ENCODE results near the gene TRIM41. TPM values are rescaled to one million over a fixed set of nuclear protein-coding genes. Genes with fewer than 3 reads are reported as not detected.
A peak's percentile ranks its signal among the peaks of the same experiment; 100 is the strongest.

The TRIM41 gene
- total RNA-seq, 1 donor from 2014 or later, result 26.9 TPM

- peak overlapping the region; percentile 76 for H3K4me3 ChIP-seq
- TF ChIP-seq CTCF (IDR thresholded peaks at IDR 0.05), result no peak
- intact Hi-C loops (cut with DNase I), result no loop called here
- peak overlapping the region; percentile 84 for H3K27ac ChIP-seq
- H3K27me3 ChIP-seq, result no peaks in the 10 kb centered on the region
- H3K9me3 ChIP-seq, result no peaks in the 10 kb centered on the region
- DNase-seq (peak; percentile 98), ATAC-seq (peak; percentile 91)
- H3K36me3 ChIP-seq, result no peaks in the 10 kb centered on the region
- peaks cover 4% of the 10 kb centered on the region for H3K4me1 ChIP-seq
These were observed 31.4 kb upstream of the TRIM41 start for GRCh38 chr5:181191526-181192336.

GRCh38 chr5:181192337-181193046, 30.6 kb upstream of the TRIM41 start:
- intact Hi-C loops (cut with DNase I), result no loop called here
- no peak for ATAC-seq
- H3K36me3 ChIP-seq, result no peaks in the 10 kb centered on the region
- no peaks in the 10 kb centered on the region for H3K9me3 ChIP-seq
- no peaks in the 10 kb centered on the region for H3K27me3 ChIP-seq
- DNase-seq, result no peak
- H3K27ac ChIP-seq, result peak overlapping the region; percentile 84
- peak overlapping the region; percentile 76 for H3K4me3 ChIP-seq
- peaks cover 4% of the 10 kb centered on the region for H3K4me1 ChIP-seq
- TF ChIP-seq CTCF (IDR thresholded peaks at IDR 0.05), result no peak

GRCh38 chr5:181193656-181194055, 29.4 kb upstream of the TRIM41 start:
- Histone ChIP-seq H3K27me3 (no peaks in the 10 kb centered on the region), H3K9me3 (no peaks in the 10 kb centered on the region), H3K36me3 (no peaks in the 10 kb centered on the region), H3K4me3 (no peak overlapping the region), H3K27ac (no peak overlapping the region), H3K4me1 (peaks cover 4% of the 10 kb centered on the region)
- DNase-seq (no peak), ATAC-seq (no peak)
- TF ChIP-seq CTCF (IDR thresholded peaks at IDR 0.05), result no peak
- intact Hi-C loops (cut with DNase I), result no loop called here

- no peaks in the 10 kb centered on the region for H3K36me3 ChIP-seq
- H3K4me3 ChIP-seq, result no peak overlapping the region
- DNase-seq (no peak), ATAC-seq (no peak)
- no peak overlapping the region for H3K27ac ChIP-seq
- peaks cover 4% of the 10 kb centered on the region for H3K4me1 ChIP-seq
- intact Hi-C loops (cut with DNase I), result no loop called here
- no peak for TF ChIP-seq CTCF (IDR thresholded peaks at IDR 0.05)
- H3K27me3 ChIP-seq, result no peaks in the 10 kb centered on the region
- no peaks in the 10 kb centered on the region for H3K9me3 ChIP-seq
These were observed 28.4 kb upstream of the TRIM41 start for GRCh38 chr5:181194489-181195248.

GRCh38 chr5:181195249-181195761, 27.8 kb upstream of the TRIM41 start:
- H3K27me3 ChIP-seq, result no peaks in the 10 kb centered on the region
- peaks cover 4% of the 10 kb centered on the region for H3K4me1 ChIP-seq
- H3K36me3 ChIP-seq, result no peaks in the 10 kb centered on the region
- H3K4me3 ChIP-seq, result no peak overlapping the region
- intact Hi-C loops (cut with DNase I), result no loop called here
- DNase-seq (no peak), ATAC-seq (no peak)
- no peak overlapping the region for H3K27ac ChIP-seq
- no peaks in the 10 kb centered on the region for H3K9me3 ChIP-seq
- no peak for TF ChIP-seq CTCF (IDR thresholded peaks at IDR 0.05)
